GM19238 (cell line): ENCODE data around the gene VPS26B.
A peak's percentile ranks its signal among the peaks of the same experiment; 100 is the strongest.
"Not testable (repeated sequence)": the region's sequence is repeated elsewhere in the genome, so short reads cannot be mapped to it uniquely, and the experiment has no call there.

Source experiments
- DNase-seq: peaks from one replicate; pipeline ENCODE4 v3.0.0; 2011; ENCODE audit warnings: low spot score; ENCODE audit not compliant: insufficient read length

VPS26B gene

DNA sequence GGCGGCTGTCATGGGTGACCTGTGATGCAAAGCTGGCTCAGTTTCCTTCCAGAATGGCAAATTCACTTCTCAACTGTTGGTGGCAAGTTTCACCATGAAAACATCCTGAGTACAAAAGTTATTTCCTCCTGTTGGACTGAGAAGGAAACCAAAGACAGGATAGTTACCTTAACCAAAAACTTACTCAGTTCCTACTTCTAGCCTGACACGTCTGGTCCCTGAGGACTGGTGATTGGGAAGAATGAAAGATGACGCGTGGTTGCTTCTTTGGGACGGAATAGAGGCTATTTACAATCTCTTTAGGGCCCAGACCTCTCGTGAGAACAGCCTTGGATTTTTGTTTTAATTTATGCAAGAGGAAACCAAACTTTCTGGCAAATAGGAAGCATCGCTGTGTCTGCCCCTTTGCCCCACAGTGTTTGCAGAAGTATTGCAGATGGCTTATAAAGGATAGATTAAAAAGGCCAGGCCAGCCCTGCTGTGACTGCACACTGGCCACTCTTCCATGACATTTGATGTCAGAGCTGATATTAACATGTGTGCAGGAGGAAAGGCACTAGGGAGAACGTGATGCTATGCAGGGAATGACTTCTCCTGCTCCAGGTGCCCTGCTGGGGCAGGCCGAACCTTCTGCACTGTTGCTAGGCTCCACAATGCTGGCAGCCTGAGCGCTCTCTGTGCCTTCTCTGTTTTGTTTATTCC, 7.6 kb downstream of the VPS26B start:
- no peak for DNase-seq

DNA sequence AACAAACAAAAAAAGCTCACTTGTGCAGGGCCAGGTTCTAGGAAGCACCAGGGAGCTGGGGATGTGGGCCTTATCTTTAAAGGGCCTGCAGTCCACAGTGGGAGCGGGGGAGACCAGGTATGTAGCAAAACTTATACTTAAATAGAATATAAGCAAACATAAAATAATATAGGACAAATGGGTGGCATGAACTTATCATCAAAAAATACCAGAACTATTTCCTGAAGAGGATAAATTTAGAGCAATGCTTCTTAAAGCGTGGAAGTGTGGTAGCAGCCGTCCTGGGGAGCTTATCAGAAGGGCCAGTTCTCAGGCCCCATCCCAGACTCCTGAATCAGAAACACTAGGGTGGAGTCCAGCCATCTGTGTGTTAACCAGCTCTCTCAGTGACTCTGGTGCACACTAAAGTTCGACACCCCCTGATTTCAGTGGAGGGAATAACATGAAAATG, 9.3 kb downstream of the VPS26B start:
- no peak for DNase-seq

DNA sequence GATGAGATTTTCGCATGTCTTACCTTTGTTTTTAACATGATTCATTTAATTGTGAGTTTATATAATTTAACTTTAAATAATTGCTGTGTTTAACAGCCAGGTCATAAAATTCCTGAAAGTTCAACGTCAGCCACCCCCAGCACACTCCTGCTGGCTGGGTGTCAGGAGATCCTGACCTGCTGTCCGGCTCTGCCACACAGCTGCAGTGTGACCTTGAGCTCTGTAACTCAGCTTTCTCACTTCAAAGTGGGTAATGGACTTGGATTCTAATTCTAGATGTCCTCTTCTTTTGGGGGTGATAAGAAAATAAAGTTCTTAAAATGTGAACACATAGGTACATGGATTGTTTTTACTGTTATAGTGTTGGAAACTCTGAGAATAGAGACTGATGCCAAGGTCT, 10.9 kb downstream of the VPS26B start:
- no peak for DNase-seq

GRCh38 chr11:134236834-134237556, 12.5 kb downstream of the VPS26B start:
- DNase-seq: no peak

DNA sequence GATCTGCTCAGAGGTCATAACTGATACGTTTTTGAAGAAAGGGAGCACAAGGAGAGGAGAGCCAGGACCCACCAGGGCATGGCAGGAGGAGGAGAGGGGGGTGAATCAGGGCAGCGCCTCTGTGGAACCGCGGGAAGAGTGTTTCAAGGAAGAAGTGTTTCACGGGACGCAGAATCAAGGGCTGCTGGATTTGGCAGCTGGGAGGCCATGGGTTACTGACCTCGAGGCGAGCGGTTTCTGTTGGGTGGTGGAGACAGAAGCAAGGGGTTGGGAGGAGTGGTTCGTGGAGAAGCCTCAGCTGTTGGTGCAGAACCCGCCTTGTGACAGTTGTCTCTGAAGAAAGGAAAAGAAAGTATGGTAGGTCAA, 13.1 kb downstream of the VPS26B start:
- DNase-seq: no peak

DNA sequence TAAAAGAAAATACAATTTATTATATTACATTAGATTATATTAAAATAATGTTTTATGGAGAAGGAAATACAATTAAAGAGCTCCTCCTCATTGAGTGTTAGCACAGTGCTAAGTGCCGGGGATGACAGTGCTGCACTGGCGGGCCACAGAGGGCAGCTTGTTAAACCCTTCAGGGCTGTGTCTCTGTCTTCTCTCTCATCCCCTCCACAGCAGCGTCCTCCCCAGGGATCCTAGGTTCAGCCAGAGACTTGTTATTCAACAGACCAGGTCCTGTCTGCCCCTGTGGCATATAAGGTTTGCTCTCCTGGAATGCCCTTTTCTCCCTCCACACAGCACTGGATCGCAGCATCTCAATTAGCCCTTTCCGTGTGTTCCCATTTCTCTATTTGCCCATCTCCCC, 14.5 kb downstream of the VPS26B start:
- DNase-seq: no peak

- no peak for DNase-seq
These were observed 16.1 kb downstream of the VPS26B start for GRCh38 chr11:134240592-134240991.

- no peak for DNase-seq
These were observed 17.9 kb downstream of the VPS26B start for GRCh38 chr11:134242376-134242775.

- DNase-seq: no peak
These were observed 19.4 kb downstream of the VPS26B start for GRCh38 chr11:134243913-134244312.

DNA sequence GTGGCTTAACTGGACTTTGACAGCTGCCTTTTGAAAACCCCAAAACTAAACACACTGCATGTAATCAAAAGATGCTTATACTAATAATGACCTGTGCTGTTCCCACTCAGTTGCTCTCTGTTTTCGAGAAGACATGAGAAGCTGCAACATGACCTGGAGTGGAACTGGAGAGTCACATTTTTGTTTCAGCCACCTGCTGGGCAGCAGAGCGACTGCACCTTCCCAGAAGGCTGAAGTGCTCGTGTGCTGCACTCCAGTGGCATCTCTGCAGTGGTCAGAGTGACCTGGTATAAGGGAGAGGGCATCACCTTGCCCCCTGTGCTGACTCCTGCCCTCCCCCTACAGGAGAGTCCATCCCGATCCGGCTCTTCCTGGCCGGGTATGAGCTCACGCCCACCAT, 20.1 kb downstream of the VPS26B start:
- DNase-seq: no peak

DNA sequence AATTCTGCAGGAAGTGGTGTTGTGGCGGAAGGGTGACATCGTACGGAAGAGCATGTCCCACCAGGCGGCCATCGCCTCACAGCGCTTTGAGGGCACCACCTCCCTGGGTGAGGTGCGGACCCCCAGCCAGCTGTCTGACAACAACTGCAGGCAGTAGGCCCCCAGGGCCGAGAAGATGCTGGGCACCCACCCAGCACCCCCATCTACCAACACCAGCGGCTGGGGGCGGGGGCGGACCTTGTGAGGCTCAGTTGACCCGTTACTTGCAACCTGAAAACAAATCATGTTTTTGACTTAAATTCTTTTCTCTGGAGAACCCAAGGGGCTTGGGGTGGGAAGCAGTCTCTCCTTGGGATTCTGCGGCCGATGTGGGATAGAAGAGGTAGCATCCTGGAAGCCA, 21.0 kb downstream of the VPS26B start:
- no peak for DNase-seq

- DNase-seq: no peak
These were observed 21.6 kb downstream of the VPS26B start for GRCh38 chr11:134246100-134246499.

DNA sequence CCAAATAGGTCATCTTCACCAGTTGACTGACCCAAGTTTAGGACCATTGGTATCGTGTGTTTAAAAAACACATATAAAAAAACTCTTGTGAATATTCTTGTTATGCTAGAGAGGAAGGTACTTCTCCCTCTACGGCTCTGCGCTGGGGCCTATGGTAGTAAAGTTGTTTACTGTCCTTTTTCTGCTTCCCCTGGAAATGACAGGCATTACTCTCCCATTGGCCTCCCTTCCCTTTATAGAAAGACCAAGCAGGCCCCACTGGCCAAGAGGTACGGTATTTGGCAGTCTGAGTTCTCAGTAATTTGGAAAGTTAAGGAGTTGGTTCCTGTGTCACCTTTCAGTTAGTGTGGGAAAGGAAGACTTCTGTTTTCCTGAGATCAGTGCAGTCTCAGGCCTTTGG, 22.2 kb downstream of the VPS26B start:
- DNase-seq: no peak

DNA sequence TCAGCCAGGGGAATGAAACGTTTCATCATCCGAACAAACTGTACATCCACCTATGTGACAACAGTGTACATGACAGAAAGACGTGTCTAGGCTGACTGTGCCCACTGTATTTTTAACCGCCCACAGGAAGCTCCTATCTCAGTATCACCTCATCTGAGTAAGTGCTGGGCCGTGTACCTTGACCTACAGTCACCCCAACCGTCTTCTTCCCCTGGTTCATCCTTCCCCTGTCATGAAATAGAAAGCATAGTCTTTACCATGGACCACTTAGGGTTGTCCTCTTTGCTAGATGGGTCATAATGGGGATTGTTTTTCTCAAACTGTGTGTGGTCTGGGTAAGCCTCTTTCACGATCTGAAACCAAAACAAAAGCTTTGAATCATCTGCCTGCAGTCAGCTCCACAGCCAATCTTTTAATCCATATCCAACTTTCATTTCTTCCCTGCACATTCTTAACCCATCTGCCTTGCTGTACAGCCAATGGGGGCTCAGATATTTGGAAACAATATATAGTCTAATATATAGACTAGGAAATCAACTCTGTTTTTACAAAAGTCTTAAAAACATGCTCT, 24.5 kb downstream of the VPS26B start:
- no peak for DNase-seq

DNA sequence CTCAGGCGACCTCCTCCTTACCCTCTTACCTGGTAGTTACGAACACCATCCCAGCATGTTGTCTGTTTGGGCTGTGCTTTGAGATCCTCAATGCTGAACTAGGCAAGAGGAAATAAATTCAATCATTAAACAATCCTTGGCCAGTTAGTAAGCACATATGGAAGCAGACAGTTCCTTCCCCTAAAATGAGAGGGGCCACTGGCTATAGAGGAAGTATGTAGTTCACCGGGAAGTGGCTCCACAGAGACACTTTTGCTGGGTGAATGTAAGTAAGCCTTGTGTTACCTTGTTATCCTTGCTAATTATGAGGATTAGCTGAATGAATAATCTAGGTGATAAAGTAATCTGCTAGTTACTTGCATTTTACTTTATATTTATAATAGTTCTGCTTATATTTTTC, 25.8 kb downstream of the VPS26B start:
- DNase-seq: no peak

DNA sequence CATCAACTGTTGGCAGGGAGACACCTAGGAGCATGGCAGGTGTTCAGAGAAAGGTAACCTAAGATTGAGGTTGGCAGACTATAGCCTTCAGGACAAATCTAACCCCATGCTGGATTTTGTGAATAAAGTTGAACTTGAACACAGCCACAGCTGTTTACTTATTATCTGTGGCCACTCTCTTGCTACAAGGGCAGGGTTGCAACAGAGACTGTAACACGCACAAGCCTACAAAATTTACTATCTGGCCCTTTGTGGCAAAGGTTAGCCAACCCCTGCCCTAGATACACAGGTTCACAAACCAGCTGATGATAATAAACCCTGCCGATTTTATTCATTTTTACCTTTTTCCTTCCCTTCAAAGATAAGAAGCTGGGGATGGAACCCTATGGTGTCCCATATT, 26.2 kb downstream of the VPS26B start:
- no peak for DNase-seq

DNA sequence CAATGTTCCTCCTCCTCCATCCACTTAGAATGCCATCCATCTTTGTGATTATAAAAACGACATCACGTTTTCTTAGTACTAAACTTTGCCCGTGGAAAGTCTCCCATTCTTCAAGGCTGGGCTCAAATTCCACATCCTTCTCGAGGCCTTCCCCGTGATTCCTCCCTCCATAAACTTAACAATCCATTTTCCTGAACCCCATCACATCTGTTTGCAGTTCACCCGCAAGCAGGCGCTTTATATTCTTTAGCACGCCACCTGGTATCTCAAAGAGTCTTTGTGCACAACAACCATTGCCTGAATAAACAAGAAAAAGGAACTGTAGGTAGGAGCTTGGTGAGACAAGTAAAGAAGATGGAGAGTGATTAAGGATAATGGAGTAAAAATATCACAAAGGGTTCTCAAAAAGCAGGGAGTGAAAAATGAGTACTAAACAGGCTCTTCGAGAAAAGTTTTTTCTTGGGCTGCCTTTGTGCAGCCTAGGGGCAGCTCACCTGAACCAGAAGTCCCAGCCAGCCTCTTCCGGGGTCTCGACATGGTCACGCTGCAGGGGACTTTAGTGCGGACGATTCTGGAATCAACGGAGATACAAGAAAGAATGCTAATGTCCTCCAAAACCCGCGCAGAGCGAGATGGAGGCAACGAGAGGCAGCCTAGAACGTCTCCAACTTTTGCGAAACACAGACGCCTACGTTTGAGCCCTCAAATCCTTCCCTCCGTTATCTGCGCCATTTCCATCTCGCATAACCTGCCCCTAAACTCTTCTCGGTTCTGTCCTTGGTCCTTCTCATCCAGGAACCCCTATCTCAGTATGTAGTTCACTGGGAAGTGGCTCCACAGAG, 28.1 kb downstream of the VPS26B start:
- no peak for DNase-seq

DNA sequence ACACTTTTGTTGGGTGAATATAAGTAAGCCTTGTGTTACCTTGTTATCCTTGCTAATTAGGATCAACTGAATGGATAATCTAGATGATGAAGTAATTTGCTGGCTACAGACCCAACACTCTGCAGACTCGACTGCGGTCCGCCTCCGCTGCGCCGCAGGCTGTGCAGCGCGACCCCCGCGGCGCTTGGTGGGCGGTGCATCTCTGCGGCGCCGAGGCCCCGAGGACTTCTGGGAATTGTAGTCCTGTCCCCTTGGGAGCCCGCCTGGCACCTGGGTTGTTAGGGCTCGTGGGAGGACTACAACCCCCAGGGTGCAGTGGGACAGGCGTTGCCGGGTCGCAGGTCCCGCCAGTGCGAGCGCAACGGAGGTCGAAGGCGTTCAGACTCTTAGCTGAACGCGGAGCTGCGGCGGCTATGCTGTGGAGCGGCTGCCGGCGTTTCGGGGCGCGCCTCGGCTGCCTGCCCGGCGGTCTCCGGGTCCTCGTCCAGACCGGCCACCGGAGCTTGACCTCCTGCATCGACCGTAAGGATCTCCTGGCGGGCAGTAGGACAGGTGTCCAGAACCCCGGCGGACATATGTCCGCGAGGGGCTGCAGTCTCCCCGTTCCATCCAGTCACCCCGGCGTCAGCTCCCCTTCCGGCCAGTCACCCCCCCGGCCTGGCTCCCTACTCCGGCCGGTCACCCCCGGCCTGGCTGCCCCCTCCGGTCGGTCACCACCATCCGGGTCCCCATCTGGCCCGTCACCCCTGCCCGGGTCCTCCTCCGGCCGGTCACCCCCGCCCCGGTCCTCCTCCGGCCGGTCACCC, 28.9 kb downstream of the VPS26B start, which contains the start of the genes ACAD8 and THYN1:
Gene ACAD8, plus strand, starts transcription at position 381 of the 806 bp plus-strand sequence. Its CDS starts 33 bp downstream, at position 414.
Gene THYN1, minus strand, starts transcription at position 165 of the 806 bp plus-strand sequence. CDS start 470 bp downstream, outside the sequence.
- peak; percentile 95 for DNase-seq

DNA sequence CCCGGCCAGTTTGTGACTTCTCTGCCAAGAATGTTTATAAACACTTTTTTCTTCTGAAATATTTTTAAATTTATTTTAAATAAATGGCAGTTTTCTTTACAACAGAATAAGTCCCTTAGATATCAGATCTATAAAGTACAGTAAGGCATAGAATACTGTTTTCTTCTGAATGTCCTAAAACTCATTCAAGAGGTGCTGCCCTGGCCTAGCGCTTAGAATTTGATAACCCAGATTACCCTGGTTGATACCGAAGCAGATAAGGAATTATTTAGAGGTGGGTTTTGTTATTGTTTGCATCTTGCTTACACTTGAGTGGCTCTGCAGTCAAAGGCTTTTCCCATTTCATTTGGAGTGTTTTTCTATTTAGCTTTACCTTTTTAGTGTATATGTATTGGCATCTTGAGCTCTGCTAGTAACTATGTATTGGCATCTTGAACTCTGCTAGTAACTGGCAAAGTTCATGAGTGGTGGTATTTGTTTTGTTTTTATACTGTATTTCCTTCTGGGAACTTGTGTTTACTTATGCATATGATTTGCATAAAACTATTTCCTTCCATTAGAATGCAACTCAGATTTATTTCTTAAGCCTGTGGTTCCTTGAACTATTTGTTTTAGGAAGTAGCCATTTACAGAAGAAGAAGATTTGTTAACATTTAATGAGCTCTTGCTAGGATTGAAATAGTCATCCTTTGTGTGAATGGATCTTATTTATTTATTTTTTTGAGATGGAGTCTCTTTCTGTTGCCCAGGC, 30.1 kb downstream of the VPS26B start:
- no peak for DNase-seq

DNA sequence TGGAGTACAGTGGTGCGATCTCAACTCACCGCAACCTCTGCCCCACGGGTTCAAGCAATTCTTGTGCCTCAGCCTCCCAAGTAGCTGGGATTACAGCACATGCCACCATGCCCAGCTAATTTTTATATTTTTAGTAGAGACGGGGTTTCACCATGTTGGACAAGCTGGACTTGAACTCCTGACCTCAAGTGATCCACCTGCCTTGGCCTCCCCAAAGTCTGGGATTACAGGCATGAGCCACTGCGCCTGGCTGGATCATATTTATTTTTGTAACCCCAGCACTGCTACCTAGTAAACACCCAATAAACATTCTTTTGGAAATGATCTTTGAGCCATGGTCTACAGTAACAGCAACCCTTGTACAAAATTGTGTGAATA, 30.7 kb downstream of the VPS26B start:
- not testable (repeated sequence) for DNase-seq
